Glutamatergic neuron (in vitro differentiated cells): Measurements from ENCODE around the gene SALL1. TPM values are rescaled to one million over a fixed set of nuclear protein-coding genes. Genes with fewer than 3 reads are reported as not detected.

Experiments used
- DNase-seq: peaks from one replicate; pipeline ENCODE4 v3.0.0; 2022
- H3K27ac Mint-ChIP-seq: one replicate; pipeline ENCODE4 v1.8.0; 2020; ENCODE audit warnings: mild to moderate bottlenecking, mixed read lengths, inconsistent platforms; ENCODE audit not compliant: unreplicated experiment
- H3K27me3 Mint-ChIP-seq: one replicate; pipeline ENCODE4 v1.8.0; 2020; ENCODE audit warnings: mild to moderate bottlenecking, moderate library complexity, mixed read lengths, inconsistent platforms; ENCODE audit not compliant: unreplicated experiment
- H3K36me3 Mint-ChIP-seq: one replicate; pipeline ENCODE4 v1.8.0; 2020; ENCODE audit warnings: mild to moderate bottlenecking, mixed read lengths, inconsistent platforms; ENCODE audit not compliant: unreplicated experiment
- H3K4me1 Mint-ChIP-seq: one replicate; pipeline ENCODE4 v1.8.0; 2020; ENCODE audit warnings: mild to moderate bottlenecking, low read depth, mixed read lengths, inconsistent platforms; ENCODE audit not compliant: unreplicated experiment
- H3K4me3 Mint-ChIP-seq: one replicate; pipeline ENCODE4 v1.8.0; 2020; ENCODE audit warnings: mild to moderate bottlenecking, mixed read lengths, inconsistent platforms; ENCODE audit not compliant: unreplicated experiment
- H3K9me3 Mint-ChIP-seq: one replicate; pipeline ENCODE4 v1.8.0; 2020; ENCODE audit warnings: mild to moderate bottlenecking, moderate library complexity, mixed read lengths, inconsistent platforms; ENCODE audit not compliant: unreplicated experiment
- CTCF ChIP-seq: fragments of 200-600 bp; sonication (generic); IDR thresholded peaks from one replicate; pipeline ENCODE4 v1.5.0; 2021; ENCODE audit not compliant: partially characterized antibody, unreplicated experiment
- total RNA-seq: library from RNA; stranded (reverse); fragmentation: NEBNext Ultra II Directional; extraction: Animal tissue kit (Norgen Biotek cat#: 25700); gene quantifications from one replicate; pipeline ENCODE4 v1.2.1, GENCODE V29; 2021; ENCODE audit not compliant: unreplicated experiment

SALL1 gene
- total RNA-seq, 1 donor from 2014 or later, result 35.7 TPM

GRCh38 chr16:51113236-51114125, 37.6 kb downstream of the SALL1 start:
- H3K4me3 Mint-ChIP-seq, result peak overlapping the region; percentile 74
- H3K27me3 Mint-ChIP-seq, result peaks cover 10% of the 10 kb centered on the region
- peak overlapping the region; percentile 83 for H3K27ac Mint-ChIP-seq
- no peak for TF ChIP-seq CTCF
- peaks cover 8% of the 10 kb centered on the region for H3K9me3 Mint-ChIP-seq
- peak; percentile 42 for DNase-seq
- H3K36me3 Mint-ChIP-seq, result no peaks in the 10 kb centered on the region
- H3K4me1 Mint-ChIP-seq, result peaks cover 36% of the 10 kb centered on the region

GRCh38 chr16:51112323-51112722, 38.7 kb downstream of the SALL1 start:
- no peak for TF ChIP-seq CTCF
- no peak for DNase-seq
- H3K9me3 Mint-ChIP-seq, result peaks cover 8% of the 10 kb centered on the region
- H3K4me1 Mint-ChIP-seq, result peaks cover 36% of the 10 kb centered on the region
- H3K4me3 Mint-ChIP-seq, result no peak overlapping the region
- no peaks in the 10 kb centered on the region for H3K36me3 Mint-ChIP-seq
- peaks cover 10% of the 10 kb centered on the region for H3K27me3 Mint-ChIP-seq
- H3K27ac Mint-ChIP-seq, result no peak overlapping the region

DNA sequence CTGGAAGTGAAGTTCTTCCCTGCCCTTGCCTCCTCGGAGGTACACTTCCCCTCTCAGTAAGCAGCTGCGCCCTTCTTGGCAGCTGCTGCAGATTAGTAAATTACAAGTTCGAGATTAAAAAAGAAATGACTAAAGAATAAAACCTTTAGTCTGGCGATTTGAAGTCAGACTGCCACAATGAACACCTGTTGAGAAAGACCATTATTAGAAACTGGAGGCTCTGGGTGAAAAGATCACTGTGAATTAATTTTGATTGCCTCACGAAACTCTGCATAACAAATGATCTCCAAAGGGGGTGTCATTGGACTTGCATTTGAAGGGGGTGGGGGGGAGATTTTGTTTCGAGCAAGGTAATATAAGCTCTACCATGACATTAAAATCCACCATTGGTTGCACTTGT, 39.3 kb downstream of the SALL1 start:
- Mint-ChIP-seq H3K9me3 (peaks cover 8% of the 10 kb centered on the region), H3K27me3 (peaks cover 10% of the 10 kb centered on the region), H3K4me3 (peak overlapping the region; percentile 61), H3K4me1 (peaks cover 36% of the 10 kb centered on the region), H3K36me3 (no peaks in the 10 kb centered on the region), H3K27ac (no peak overlapping the region)
- no peak for TF ChIP-seq CTCF
- DNase-seq, result no peak

DNA sequence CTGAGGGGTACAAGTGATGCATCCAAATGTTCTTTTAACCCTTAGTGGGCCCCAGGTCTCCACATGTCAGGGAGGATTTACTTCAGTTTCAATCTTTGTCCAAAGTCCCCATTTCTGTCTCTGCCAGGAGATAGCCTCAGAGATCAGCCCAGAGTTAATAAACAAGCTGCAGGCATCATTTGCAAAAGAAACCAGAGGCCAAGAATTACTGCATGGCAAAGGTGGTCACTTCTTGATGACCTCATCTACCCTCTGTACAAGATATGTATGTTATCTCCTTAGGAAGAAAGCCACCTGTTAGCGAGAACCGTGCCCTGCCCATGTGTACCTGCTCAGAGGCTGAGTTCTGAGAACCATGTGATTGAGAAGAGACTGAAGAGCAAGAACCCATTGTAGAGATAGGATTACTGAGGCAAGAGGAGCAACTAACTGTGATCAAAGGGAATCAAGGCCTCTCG, 40.3 kb downstream of the SALL1 start:
- TF ChIP-seq CTCF, result no peak
- Mint-ChIP-seq H3K4me3 (no peak overlapping the region), H3K36me3 (no peaks in the 10 kb centered on the region), H3K9me3 (peaks cover 7% of the 10 kb centered on the region), H3K27me3 (peaks cover 10% of the 10 kb centered on the region), H3K4me1 (peaks cover 29% of the 10 kb centered on the region), H3K27ac (no peak overlapping the region)
- no peak for DNase-seq

DNA sequence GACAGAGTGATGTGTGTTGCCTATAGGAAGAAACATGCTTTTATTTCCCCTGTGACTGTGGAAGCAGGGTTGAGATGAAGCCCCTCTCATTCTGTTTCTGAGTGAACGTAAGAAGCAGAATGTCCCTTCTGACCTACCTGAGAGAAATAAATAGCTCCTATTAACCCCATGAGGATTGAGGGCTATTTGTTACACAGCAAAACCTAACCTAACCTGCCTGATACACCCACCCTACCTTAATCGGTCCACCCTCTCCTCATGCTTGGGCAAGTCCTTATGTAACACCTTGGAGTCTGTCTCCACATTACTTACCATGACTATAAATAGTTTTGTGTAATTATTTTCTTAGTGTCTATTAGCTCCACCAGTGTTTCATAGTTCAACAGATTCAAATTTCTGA, 41.9 kb downstream of the SALL1 start:
- no peak for TF ChIP-seq CTCF
- Mint-ChIP-seq H3K9me3 (peaks cover 2% of the 10 kb centered on the region), H3K27me3 (peaks cover 9% of the 10 kb centered on the region), H3K36me3 (no peaks in the 10 kb centered on the region), H3K4me3 (no peak overlapping the region), H3K4me1 (peaks cover 17% of the 10 kb centered on the region), H3K27ac (no peak overlapping the region)
- DNase-seq, result no peak
